K562 (cell line): ENCODE results near the gene OPCML. TPM values are rescaled to one million over a fixed set of nuclear protein-coding genes. Genes with fewer than 3 reads are reported as not detected.

Experiments used
- ATAC-seq: fragments of 200-7000 bp; cut with Tn5 transposase; 3 replicates; pipeline ENCODE4 v1.9.1; 2020; ENCODE audit warnings: moderate library complexity
- BruUV-seq: library from RNA; stranded (reverse); fragments of 400-500 nt; replicated peaks from 2 replicates; lab custom pipeline; 2021; lab: Mats Ljungman, UMichigan
- CTCF ChIA-PET: fragments of 300-600 bp; formaldehyde crosslinking; extraction: SDS; loops from one replicate; lab custom pipeline; 2021; ENCODE audit warnings: low intra/inter-chr PET ratio; lab: Yijun Ruan, JAX
- POLR2A ChIA-PET: fragments of 300-600, 350-650 bp; sonication (Branson Sonifier 250); formaldehyde crosslinking; extraction: SDS; loops from one replicate; lab custom pipeline; 2021; ENCODE audit warnings: antibody characterized with exemption, inconsistent platforms; lab: Yijun Ruan, JAX
- DNase-seq, 4 experiments: peaks; one replicate each; pipeline versions ENCODE4 v3.0.0 to v3.0.0-alpha.2; 2011 to 2018; ENCODE audit warnings: low spot score in 3 of 4, mixed read lengths in 3 of 4; ENCODE audit errors: extremely low read depth in 1 of 4
- FAIRE-seq: peaks from 2 replicates; lab custom pipeline; 2011; peaks lifted over from hg19 to GRCh38; lab: Jason Lieb, UNC
- H2AFZ ChIP-seq: 2 replicates; pipeline ENCODE4 v1.6.0; 2011; ENCODE audit warnings: low read depth, low read length, control low read depth, inconsistent platforms
- H3K27ac ChIP-seq: fragments of 200-600 bp; 3 replicates; pipeline ENCODE4 v1.8.0; 2011; ENCODE audit warnings: low read depth, mild to moderate bottlenecking, control low read depth, inconsistent platforms, low read length, moderate library complexity, mixed read lengths; ENCODE audit errors: extremely low read depth
- H3K27me3 ChIP-seq, 2 experiments: fragments of 300-600 bp in 1 of 2; 2 replicates in 1 of 2; 3 replicates in 1 of 2; pipeline versions ENCODE4 v1.6.0 to v1.8.0; 2011; ENCODE audit warnings: inconsistent platforms in 2 of 2, low read length in 2 of 2, mild to moderate bottlenecking in 1 of 2, mixed read lengths in 1 of 2, moderate library complexity in 1 of 2; ENCODE audit not compliant: control insufficient read depth in 2 of 2, insufficient read depth in 2 of 2
- H3K36me3 ChIP-seq: fragments of 300-600 bp; 3 replicates; pipeline ENCODE4 v1.8.0; 2011; ENCODE audit warnings: mild to moderate bottlenecking, low read length, inconsistent platforms; ENCODE audit not compliant: control insufficient read depth, insufficient read depth
- H3K4me1 ChIP-seq, 2 experiments: fragments of 200-600 bp in 1 of 2; replicated peaks in 1 of 2; 2 replicates in 1 of 2; 3 replicates in 1 of 2; pipeline versions ENCODE4 v1.5.1 to v1.8.0; 2011; ENCODE audit warnings: inconsistent platforms in 2 of 2, low read length in 2 of 2, mild to moderate bottlenecking in 1 of 2, mixed read lengths in 1 of 2, moderate library complexity in 1 of 2; ENCODE audit not compliant: control insufficient read depth in 2 of 2, insufficient read depth in 2 of 2
- H3K4me2 ChIP-seq: 2 replicates; pipeline ENCODE4 v1.6.1; 2011; ENCODE audit warnings: low read length, control low read depth, inconsistent platforms, mixed read lengths; ENCODE audit not compliant: insufficient read depth
- H3K4me3 ChIP-seq: fragments of 200-600 bp; sonication (generic), shearing (Covaris generic); 2 replicates; pipeline ENCODE4 v1.5.1; 2016; ENCODE audit warnings: control low read depth, inconsistent platforms
- H3K79me2 ChIP-seq: fragments of 200-600 bp; 3 replicates; pipeline ENCODE4 v1.8.0; 2011; ENCODE audit warnings: low read length, inconsistent platforms; ENCODE audit not compliant: control insufficient read depth, insufficient read depth
- H3K9ac ChIP-seq, 2 experiments: 2 replicates each; pipeline versions ENCODE4 v1.6.0 to v1.6.1; 2011; ENCODE audit warnings: low read depth in 2 of 2, low read length in 2 of 2, control low read depth in 1 of 2, inconsistent platforms in 1 of 2, mild to moderate bottlenecking in 1 of 2, mixed read lengths in 1 of 2; ENCODE audit not compliant: insufficient read depth in 1 of 2
- H3K9me1 ChIP-seq: one replicate; pipeline ENCODE4 v1.6.0; 2011; ENCODE audit warnings: inconsistent platforms, mild to moderate bottlenecking, low read length, moderate library complexity; ENCODE audit not compliant: control insufficient read depth, insufficient read depth
- H3K9me3 ChIP-seq: replicated peaks from 2 replicates; pipeline ENCODE4 v1.5.1; 2011; ENCODE audit warnings: low read depth, low read length, inconsistent platforms; ENCODE audit not compliant: control insufficient read depth, insufficient read depth
- H4K20me1 ChIP-seq: replicated peaks from 2 replicates; pipeline ENCODE4 v1.6.1; 2011; ENCODE audit warnings: low read length, inconsistent platforms, mixed read lengths; ENCODE audit not compliant: control insufficient read depth, insufficient read depth
- ARID2 ChIP-seq: fragments of 450-650 bp; IDR thresholded peaks from 2 replicates; pipeline ENCODE4 v1.6.1; 2017; ENCODE audit warnings: antibody characterized with exemption, mild to moderate bottlenecking
- CBX3 ChIP-seq, 2 experiments: IDR thresholded peaks; 1 replicate in 1 of 2; 2 replicates in 1 of 2; pipeline ENCODE4 v1.6.1; 2012; ENCODE audit warnings: inconsistent platforms in 2 of 2, low read length in 2 of 2, borderline replicate concordance in 1 of 2, control low read depth in 1 of 2
- KAT2B ChIP-seq: IDR thresholded peaks from one replicate; pipeline ENCODE4 v1.6.1; 2012; ENCODE audit warnings: low read depth, mild to moderate bottlenecking, control low read depth, inconsistent platforms, low read length, moderate library complexity
- MEF2A ChIP-seq: IDR thresholded peaks from 2 replicates; pipeline ENCODE4 v1.6.1; 2011; ENCODE audit warnings: low read depth, mild to moderate bottlenecking, low read length, moderate library complexity; ENCODE audit not compliant: control insufficient read depth
- RB1 ChIP-seq: fragments of 450-650 bp; IDR thresholded peaks from 2 replicates; pipeline ENCODE4 v1.6.1; 2017; ENCODE audit warnings: low read depth, mild to moderate bottlenecking
- RBM17 ChIP-seq: fragments of 200-400 bp; formaldehyde crosslinking; IDR thresholded peaks from 2 replicates; pipeline ENCODE4 v1.6.1; 2017; ENCODE audit warnings: low read depth, mild to moderate bottlenecking, low read length, borderline replicate concordance
- TGIF2 ChIP-seq: sonication (generic); formaldehyde crosslinking; IDR thresholded peaks from 2 replicates; pipeline ENCODE4 v1.8.1; 2022; ENCODE audit warnings: mild to moderate bottlenecking, missing genetic modification reagents, moderate library complexity
- XRCC3 ChIP-seq: fragments of 450-650 bp; IDR thresholded peaks from 2 replicates; pipeline ENCODE4 v1.6.1; 2017; ENCODE audit warnings: mild to moderate bottlenecking, moderate library complexity
- ZNF41 ChIP-seq: fragments of 250-450 bp; sonication (Bioruptor Pico); conservative IDR thresholded peaks from 2 replicates; pipeline ENCODE4 v1.4.0; 2020; ENCODE audit warnings: mild to moderate bottlenecking
- WGBS: fragments of 100-300 bp; shearing (Covaris generic); methylation state at CpG from one replicate; pipeline ENCODE4 v1.1.6; 2016; ENCODE audit warnings: low coverage, mixed read lengths; ENCODE audit not compliant: insufficient coverage; ENCODE audit errors: missing lambda C conversion rate; 5-methylcytosine and 5-hydroxymethylcytosine counted together
- in situ Hi-C: fragments of 300-500 bp; cut with MboI; formaldehyde crosslinking; loops from 4 replicates; pipeline ENCODE4 v1.15.0; 2018; ENCODE audit warnings: inconsistent platforms, mixed read lengths
- intact Hi-C: fragments of 100-400 bp; cut with micrococcal nuclease; formaldehyde crosslinking; loops from 2 replicates; pipeline ENCODE4 v1.14.2; 2022
- polyA plus RNA-seq, 8 experiments: library from polyadenylated mRNA; depleted of rRNA in 4 of 8; stranded (reverse) in 5 of 8; unstranded in 3 of 8; fragments of >200 nt; fragmentation: Nextera tagmentation in 2 of 8; fragmentation: Illumina TruSeq in 1 of 8; extraction: Ambion mirVana in 2 of 8; extraction: Trizol in 1 of 8; gene quantifications; 2 replicates each; pipeline versions ENCODE4 v1.2.1 to v1.2.3, GENCODE V29; 2011 to 2014; ENCODE audit warnings: inconsistent platforms in 1 of 8, missing spikeins in 1 of 8
- total RNA-seq, 7 experiments: library from RNA; depleted of rRNA in 6 of 7; stranded (reverse); fragments of >200 nt in 6 of 7; fragmentation: Illumina TruSeq in 2 of 7; extraction: Trizol in 2 of 7; gene quantifications; 2 replicates each; pipeline versions ENCODE4 v1.2.1 to v1.2.3, GENCODE V29; 2011 to 2021; ENCODE audit warnings: low replicate concordance in 1 of 7
- TF ChIP-seq, protein P1 (sequence below): sonication (generic); formaldehyde crosslinking; IDR thresholded peaks from 2 replicates; pipeline ENCODE4 v1.8.1; 2023; ENCODE audit warnings: mild to moderate bottlenecking, missing genetic modification reagents
- TF ChIP-seq, protein P2 (sequence below): fragments of 250-450 bp; sonication (Bioruptor Pico); IDR thresholded peaks from 2 replicates; pipeline ENCODE4 v1.8.0; 2021; ENCODE audit warnings: borderline replicate concordance, mild to moderate bottlenecking, moderate library complexity; ENCODE audit not compliant: poor library complexity, severe bottlenecking

Gene OPCML
- total and polyA plus RNA-seq, 9 of the 15 experiments (the other 6 are each of a cell fraction or from before 2014, with no cell fraction given): not detected

GRCh38 chr11:132561937-132562336 is 970.4 kb downstream of the OPCML start:
- 6% methylated on average over 1 of the region's 2 CpGs for WGBS
- no peak overlapping the region for H3K4me2 ChIP-seq
- DNase-seq (no peak), ATAC-seq (no peak), FAIRE-seq (no peak)
- no peak overlapping the region for H3K4me3 ChIP-seq
- TF ChIP-seq RB1 (no peak), KAT2B (no peak), ZNF41 (CRISPR knock-in tag) (no peak), XRCC3 (no peak), MEF2A (no peak), TGIF2 (CRISPR knock-in tag) (no peak), RBM17 (no peak), ARID2 (no peak), CBX3 (IDR thresholded peaks at IDR 0.05; ENCODE audit: borderline replicate concordance in 1 of 2, low read length in 2 of 2) (no peak)
- TF ChIP-seq, protein P1, sequence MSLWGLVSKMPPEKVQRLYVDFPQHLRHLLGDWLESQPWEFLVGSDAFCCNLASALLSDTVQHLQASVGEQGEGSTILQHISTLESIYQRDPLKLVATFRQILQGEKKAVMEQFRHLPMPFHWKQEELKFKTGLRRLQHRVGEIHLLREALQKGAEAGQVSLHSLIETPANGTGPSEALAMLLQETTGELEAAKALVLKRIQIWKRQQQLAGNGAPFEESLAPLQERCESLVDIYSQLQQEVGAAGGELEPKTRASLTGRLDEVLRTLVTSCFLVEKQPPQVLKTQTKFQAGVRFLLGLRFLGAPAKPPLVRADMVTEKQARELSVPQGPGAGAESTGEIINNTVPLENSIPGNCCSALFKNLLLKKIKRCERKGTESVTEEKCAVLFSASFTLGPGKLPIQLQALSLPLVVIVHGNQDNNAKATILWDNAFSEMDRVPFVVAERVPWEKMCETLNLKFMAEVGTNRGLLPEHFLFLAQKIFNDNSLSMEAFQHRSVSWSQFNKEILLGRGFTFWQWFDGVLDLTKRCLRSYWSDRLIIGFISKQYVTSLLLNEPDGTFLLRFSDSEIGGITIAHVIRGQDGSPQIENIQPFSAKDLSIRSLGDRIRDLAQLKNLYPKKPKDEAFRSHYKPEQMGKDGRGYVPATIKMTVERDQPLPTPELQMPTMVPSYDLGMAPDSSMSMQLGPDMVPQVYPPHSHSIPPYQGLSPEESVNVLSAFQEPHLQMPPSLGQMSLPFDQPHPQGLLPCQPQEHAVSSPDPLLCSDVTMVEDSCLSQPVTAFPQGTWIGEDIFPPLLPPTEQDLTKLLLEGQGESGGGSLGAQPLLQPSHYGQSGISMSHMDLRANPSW (CRISPR knock-in tag): no peak
- TF ChIP-seq, protein P2, sequence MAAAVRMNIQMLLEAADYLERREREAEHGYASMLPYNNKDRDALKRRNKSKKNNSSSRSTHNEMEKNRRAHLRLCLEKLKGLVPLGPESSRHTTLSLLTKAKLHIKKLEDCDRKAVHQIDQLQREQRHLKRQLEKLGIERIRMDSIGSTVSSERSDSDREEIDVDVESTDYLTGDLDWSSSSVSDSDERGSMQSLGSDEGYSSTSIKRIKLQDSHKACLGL (CRISPR knock-in tag): no peak
- H3K79me2 ChIP-seq: no peaks in the 10 kb centered on the region
- no peak overlapping the region for H2AFZ ChIP-seq
- H3K27ac ChIP-seq: no peak overlapping the region
- CTCF ChIA-PET: no interaction called here
- POLR2A ChIA-PET: no interaction called here
- H3K36me3 ChIP-seq: no peaks in the 10 kb centered on the region
- H3K9me1 ChIP-seq: no peaks in the 10 kb centered on the region
- no peaks in the 10 kb centered on the region for H3K4me1 ChIP-seq
- no peak overlapping the region for H3K9ac ChIP-seq
- no TSS peak for BruUV-seq
- in situ Hi-C loops (no loop called here), intact Hi-C loops (no loop called here)
- H3K9me3 ChIP-seq: no peaks in the 10 kb centered on the region
- H4K20me1 ChIP-seq: no peaks in the 10 kb centered on the region
- H3K27me3 ChIP-seq: no peaks in the 10 kb centered on the region
